GM23248 (cell line): ENCODE data around the gene LOXL4.

ENCODE experiments used
- EZH2 ChIP-seq: fragments of 200-600 bp; sonication (generic); IDR thresholded peaks from 2 replicates; pipeline ENCODE4 v1.6.1; 2018; ENCODE audit warnings: antibody characterized with exemption, mild to moderate bottlenecking; ENCODE audit not compliant: insufficient read depth, poor library complexity, severe bottlenecking
- EZH2phosphoT487 ChIP-seq: fragments of 200-600 bp; sonication (generic); IDR thresholded peaks from 2 replicates; pipeline ENCODE4 v1.6.1; 2018; ENCODE audit warnings: antibody characterized with exemption, moderate library complexity, mild to moderate bottlenecking, low read depth; ENCODE audit not compliant: insufficient read depth

GRCh38 chr10:98276311-98276710 lies 8.3 kb upstream of the LOXL4 start:
- TF ChIP-seq EZH2 (no peak), EZH2phosphoT487 (no peak)
